Chondrocyte (in vitro differentiated cells): ENCODE measurements around the gene NRN1L. TPM values are rescaled to one million over a fixed set of nuclear protein-coding genes. Genes with fewer than 3 reads are reported as not detected.
"Not testable (repeated sequence)": the region's sequence is repeated elsewhere in the genome, so short reads cannot be mapped to it uniquely, and the experiment has no call there.

ENCODE experiments used
- DNase-seq: peaks from one replicate; pipeline ENCODE4 v3.0.0; 2021; ENCODE audit warnings: mixed read lengths, low spot score
- H3K27ac Mint-ChIP-seq: one replicate; pipeline ENCODE4 v1.8.0; 2021; ENCODE audit warnings: mild to moderate bottlenecking, moderate library complexity, mixed read lengths; ENCODE audit not compliant: unreplicated experiment
- H3K27me3 Mint-ChIP-seq: 2 replicates; pipeline ENCODE4 v1.8.0; 2021; ENCODE audit warnings: low read depth, mixed read lengths
- H3K36me3 Mint-ChIP-seq: 2 replicates; pipeline ENCODE4 v1.8.0; 2021; ENCODE audit warnings: low read depth, mixed read lengths
- H3K4me1 Mint-ChIP-seq: 2 replicates; pipeline ENCODE4 v1.8.0; 2021; ENCODE audit warnings: low read depth, mild to moderate bottlenecking, mixed read lengths
- H3K4me3 Mint-ChIP-seq: one replicate; pipeline ENCODE4 v1.8.0; 2021; ENCODE audit warnings: mild to moderate bottlenecking, moderate library complexity, mixed read lengths; ENCODE audit not compliant: unreplicated experiment
- H3K9me3 Mint-ChIP-seq: 2 replicates; pipeline ENCODE4 v1.8.0; 2021; ENCODE audit warnings: low read depth, mixed read lengths
- CTCF ChIP-seq: fragments of 200-600 bp; sonication (generic); IDR thresholded peaks from 2 replicates; pipeline ENCODE4 v1.5.0; 2021; ENCODE audit warnings: antibody characterized with exemption, mild to moderate bottlenecking, moderate library complexity
- total RNA-seq: library from RNA; stranded (reverse); gene quantifications from 3 replicates; pipeline ENCODE4 v1.2.1, GENCODE V29; 2021

The NRN1L gene
- total RNA-seq, 1 donor from 2014 or later, result 0.57 TPM

- Mint-ChIP-seq H3K4me3 (no peak overlapping the region), H3K9me3 (no peaks in the 10 kb centered on the region), H3K27me3 (no peaks in the 10 kb centered on the region), H3K36me3 (peaks cover 5% of the 10 kb centered on the region), H3K27ac (peak overlapping the region; percentile 61), H3K4me1 (peaks cover 4% of the 10 kb centered on the region)
- no peak for DNase-seq
- TF ChIP-seq CTCF, result no peak
These were observed 18.1 kb downstream of the NRN1L start for GRCh38 chr16:67902831-67903230.

- H3K27ac Mint-ChIP-seq, result no peak overlapping the region
These were observed 22.9 kb downstream of the NRN1L start for GRCh38 chr16:67907397-67908180.

GRCh38 chr16:67909056-67909742 lies 24.5 kb downstream of the NRN1L start:
- peaks cover 10% of the 10 kb centered on the region for H3K36me3 Mint-ChIP-seq
- H3K4me3 Mint-ChIP-seq, result no peak overlapping the region
- no peak overlapping the region for H3K27ac Mint-ChIP-seq
- no peaks in the 10 kb centered on the region for H3K27me3 Mint-ChIP-seq
- no peaks in the 10 kb centered on the region for H3K4me1 Mint-ChIP-seq
- no peak for DNase-seq
- no peak for TF ChIP-seq CTCF
- no peaks in the 10 kb centered on the region for H3K9me3 Mint-ChIP-seq

More at GRCh38 chr16:67907397-67908180, 22.9 kb downstream of the NRN1L start:
- Mint-ChIP-seq H3K9me3 (no peaks in the 10 kb centered on the region), H3K27me3 (no peaks in the 10 kb centered on the region), H3K4me1 (peaks cover 3% of the 10 kb centered on the region), H3K36me3 (peaks cover 15% of the 10 kb centered on the region), H3K4me3 (no peak overlapping the region)
- no peak for DNase-seq
- no peak for TF ChIP-seq CTCF

- Mint-ChIP-seq H3K4me1 (peaks cover 4% of the 10 kb centered on the region), H3K9me3 (no peaks in the 10 kb centered on the region), H3K27me3 (no peaks in the 10 kb centered on the region), H3K27ac (no peak overlapping the region), H3K4me3 (no peak overlapping the region), H3K36me3 (peaks cover 10% of the 10 kb centered on the region)
- no peak for TF ChIP-seq CTCF
- DNase-seq, result no peak
These were observed 25.5 kb downstream of the NRN1L start for GRCh38 chr16:67910158-67910557.

GRCh38 chr16:67914758-67915495 lies 30.2 kb downstream of the NRN1L start:
- Mint-ChIP-seq H3K4me3 (no peak overlapping the region), H3K27me3 (no peaks in the 10 kb centered on the region), H3K27ac (no peak overlapping the region), H3K4me1 (peaks cover 35% of the 10 kb centered on the region), H3K9me3 (no peaks in the 10 kb centered on the region), H3K36me3 (peaks cover 1% of the 10 kb centered on the region)
- no peak for TF ChIP-seq CTCF
- no peak for DNase-seq

GRCh38 chr16:67915496-67915769 lies 30.7 kb downstream of the NRN1L start:
- H3K27me3 Mint-ChIP-seq, H3K36me3 Mint-ChIP-seq, DNase-seq, H3K27ac Mint-ChIP-seq, H3K9me3 Mint-ChIP-seq, H3K4me3 Mint-ChIP-seq: not testable (repeated sequence)
- peaks cover 35% of the 10 kb centered on the region for H3K4me1 Mint-ChIP-seq
